Panc1 (cell line): ENCODE data around the gene KIF24.

Source experiments
- CTCF ChIP-seq: fragments of 450-650 bp; IDR thresholded peaks from 2 replicates; pipeline ENCODE4 v1.5.1; 2017; ENCODE audit warnings: mild to moderate bottlenecking
- POLR2AphosphoS5 ChIP-seq: IDR thresholded peaks from 2 replicates; pipeline ENCODE4 v1.6.1; 2012; ENCODE audit warnings: mild to moderate bottlenecking, low read depth, low read length, moderate library complexity
- REST ChIP-seq, 2 experiments: IDR thresholded peaks; 2 replicates each; pipeline ENCODE4 v1.6.1; 2011 to 2012; ENCODE audit warnings: low read depth in 2 of 2, control low read depth in 1 of 2, low read length in 1 of 2, mild to moderate bottlenecking in 1 of 2, moderate library complexity in 1 of 2; ENCODE audit not compliant: insufficient read depth in 1 of 2
- SIN3A ChIP-seq: IDR thresholded peaks from 2 replicates; pipeline ENCODE4 v1.6.1; 2012; ENCODE audit warnings: low read depth, mild to moderate bottlenecking, low read length, moderate library complexity, borderline replicate concordance; ENCODE audit not compliant: insufficient read depth

- TF ChIP-seq CTCF = no peak
- no peak for TF ChIP-seq REST (IDR thresholded peaks at IDR 0.05; ENCODE audit: insufficient read depth in 1 of 2, low read depth in 2 of 2, low read length in 1 of 2)
- TF ChIP-seq POLR2AphosphoS5 = no peak
- no peak for TF ChIP-seq SIN3A
Observed at GRCh38 chr9:34373749-34374148, 44.7 kb upstream of the KIF24 start.
